ENCODE measurements around the gene LRFN3.

LRFN3 gene

DNA sequence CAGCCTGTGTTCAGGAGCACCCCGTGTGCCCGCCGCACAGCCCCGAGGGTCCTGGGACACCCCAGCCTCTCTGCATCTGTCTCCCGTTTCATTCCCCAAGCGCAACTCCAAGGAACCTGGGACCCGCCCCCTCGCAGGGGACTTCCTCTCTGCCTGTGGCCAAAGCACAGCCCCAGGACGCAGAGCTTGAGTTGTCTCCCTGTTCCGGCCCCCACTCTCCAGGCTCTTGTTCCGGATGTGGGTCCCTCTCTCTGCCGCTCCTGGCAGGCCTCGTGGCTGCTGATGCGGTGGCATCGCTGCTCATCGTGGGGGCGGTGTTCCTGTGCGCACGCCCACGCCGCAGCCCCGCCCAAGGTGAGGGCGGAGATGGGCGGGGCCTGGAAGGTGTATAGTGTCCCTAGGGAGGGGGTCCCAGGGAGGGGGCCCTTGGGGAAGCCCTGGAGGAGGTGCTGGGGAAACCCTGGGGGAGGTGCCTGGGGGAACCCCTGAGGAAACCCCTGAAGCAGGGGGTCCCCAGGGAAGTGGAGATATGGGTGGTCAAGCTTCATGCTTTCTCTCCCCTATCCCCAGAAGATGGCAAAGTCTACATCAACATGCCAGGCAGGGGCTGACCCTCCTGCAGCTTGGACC is 32.5 kb upstream of the LRFN3 start:
- Histone ChIP-seq H3K27me3 (ENCODE audit: insufficient read depth, poor library complexity, severe bottlenecking) (no peaks in the 10 kb centered on the region), H3K27ac (replicated peaks) (peak overlapping the region; percentile 94), H3K4me3 (replicated peaks; ENCODE audit: insufficient read depth, low read length) (peak overlapping the region; percentile 91)
- peak; percentile 97 for TF ChIP-seq SPI1 (IDR thresholded peaks at IDR 0.05; ENCODE audit: borderline replicate concordance, low read depth)
- TF ChIP-seq, protein P1, sequence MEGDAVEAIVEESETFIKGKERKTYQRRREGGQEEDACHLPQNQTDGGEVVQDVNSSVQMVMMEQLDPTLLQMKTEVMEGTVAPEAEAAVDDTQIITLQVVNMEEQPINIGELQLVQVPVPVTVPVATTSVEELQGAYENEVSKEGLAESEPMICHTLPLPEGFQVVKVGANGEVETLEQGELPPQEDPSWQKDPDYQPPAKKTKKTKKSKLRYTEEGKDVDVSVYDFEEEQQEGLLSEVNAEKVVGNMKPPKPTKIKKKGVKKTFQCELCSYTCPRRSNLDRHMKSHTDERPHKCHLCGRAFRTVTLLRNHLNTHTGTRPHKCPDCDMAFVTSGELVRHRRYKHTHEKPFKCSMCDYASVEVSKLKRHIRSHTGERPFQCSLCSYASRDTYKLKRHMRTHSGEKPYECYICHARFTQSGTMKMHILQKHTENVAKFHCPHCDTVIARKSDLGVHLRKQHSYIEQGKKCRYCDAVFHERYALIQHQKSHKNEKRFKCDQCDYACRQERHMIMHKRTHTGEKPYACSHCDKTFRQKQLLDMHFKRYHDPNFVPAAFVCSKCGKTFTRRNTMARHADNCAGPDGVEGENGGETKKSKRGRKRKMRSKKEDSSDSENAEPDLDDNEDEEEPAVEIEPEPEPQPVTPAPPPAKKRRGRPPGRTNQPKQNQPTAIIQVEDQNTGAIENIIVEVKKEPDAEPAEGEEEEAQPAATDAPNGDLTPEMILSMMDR (IDR thresholded peaks at IDR 0.05; ENCODE audit: insufficient read depth, low read length): no peak
- TF ChIP-seq, protein P2, sequence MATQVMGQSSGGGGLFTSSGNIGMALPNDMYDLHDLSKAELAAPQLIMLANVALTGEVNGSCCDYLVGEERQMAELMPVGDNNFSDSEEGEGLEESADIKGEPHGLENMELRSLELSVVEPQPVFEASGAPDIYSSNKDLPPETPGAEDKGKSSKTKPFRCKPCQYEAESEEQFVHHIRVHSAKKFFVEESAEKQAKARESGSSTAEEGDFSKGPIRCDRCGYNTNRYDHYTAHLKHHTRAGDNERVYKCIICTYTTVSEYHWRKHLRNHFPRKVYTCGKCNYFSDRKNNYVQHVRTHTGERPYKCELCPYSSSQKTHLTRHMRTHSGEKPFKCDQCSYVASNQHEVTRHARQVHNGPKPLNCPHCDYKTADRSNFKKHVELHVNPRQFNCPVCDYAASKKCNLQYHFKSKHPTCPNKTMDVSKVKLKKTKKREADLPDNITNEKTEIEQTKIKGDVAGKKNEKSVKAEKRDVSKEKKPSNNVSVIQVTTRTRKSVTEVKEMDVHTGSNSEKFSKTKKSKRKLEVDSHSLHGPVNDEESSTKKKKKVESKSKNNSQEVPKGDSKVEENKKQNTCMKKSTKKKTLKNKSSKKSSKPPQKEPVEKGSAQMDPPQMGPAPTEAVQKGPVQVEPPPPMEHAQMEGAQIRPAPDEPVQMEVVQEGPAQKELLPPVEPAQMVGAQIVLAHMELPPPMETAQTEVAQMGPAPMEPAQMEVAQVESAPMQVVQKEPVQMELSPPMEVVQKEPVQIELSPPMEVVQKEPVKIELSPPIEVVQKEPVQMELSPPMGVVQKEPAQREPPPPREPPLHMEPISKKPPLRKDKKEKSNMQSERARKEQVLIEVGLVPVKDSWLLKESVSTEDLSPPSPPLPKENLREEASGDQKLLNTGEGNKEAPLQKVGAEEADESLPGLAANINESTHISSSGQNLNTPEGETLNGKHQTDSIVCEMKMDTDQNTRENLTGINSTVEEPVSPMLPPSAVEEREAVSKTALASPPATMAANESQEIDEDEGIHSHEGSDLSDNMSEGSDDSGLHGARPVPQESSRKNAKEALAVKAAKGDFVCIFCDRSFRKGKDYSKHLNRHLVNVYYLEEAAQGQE (IDR thresholded peaks at IDR 0.05; ENCODE audit: insufficient replicate concordance, low read depth): no peak
- peak; percentile 88 for TF ChIP-seq POLR2AphosphoS5 (IDR thresholded peaks at IDR 0.05; ENCODE audit: low read depth)
- TF ChIP-seq GABPA (IDR thresholded peaks at IDR 0.05; ENCODE audit: low read depth): peak; percentile 82
- peak; percentile 95 to 99 for DNase-seq (ENCODE audit: low read depth in 1 of 2, low spot score in 1 of 2)

DNA sequence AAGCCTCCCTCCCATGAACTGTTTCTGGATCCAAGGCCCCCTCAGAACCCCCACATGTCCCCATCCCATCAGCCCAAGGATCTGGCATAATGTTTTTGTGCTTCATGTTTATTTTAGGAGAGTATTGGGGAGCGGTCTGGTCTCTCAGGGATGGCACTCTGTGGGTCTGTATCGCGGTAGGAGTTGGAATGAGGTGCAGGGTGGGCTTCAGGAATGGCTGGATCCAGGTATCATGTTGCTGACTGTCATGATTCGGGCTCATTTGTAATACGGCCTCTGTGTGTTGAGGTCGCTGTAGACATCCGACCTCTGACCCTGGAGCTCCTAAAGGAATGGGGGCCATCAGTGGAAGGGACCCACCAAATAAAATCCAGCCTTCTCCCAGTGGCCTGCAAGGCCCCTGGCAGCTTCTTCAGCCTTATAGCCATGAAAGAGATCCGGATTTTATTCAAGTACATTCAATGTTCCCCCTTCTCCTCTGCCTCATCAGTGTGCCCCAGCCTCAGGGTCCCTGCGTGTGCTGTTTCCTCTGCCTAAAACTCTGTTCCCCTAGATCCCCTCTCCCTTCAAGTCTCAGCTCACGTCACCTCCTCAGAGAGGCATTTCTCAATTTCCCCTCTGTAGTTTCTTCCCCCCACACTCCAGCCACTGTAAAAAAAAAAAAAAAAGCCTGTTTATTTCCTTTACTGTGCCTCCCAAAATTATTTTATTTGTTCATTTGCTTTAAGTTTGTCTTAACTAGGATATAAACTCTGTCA is 31.7 kb upstream of the LRFN3 start:
- TF ChIP-seq, protein P2 (IDR thresholded peaks at IDR 0.05; ENCODE audit: insufficient replicate concordance, low read depth): no peak
- TF ChIP-seq POLR2AphosphoS5 (IDR thresholded peaks at IDR 0.05; ENCODE audit: low read depth): peak; percentile 11; the same call in 1 of the 2 replicates
- no peak overlapping the region for H3K4me3 ChIP-seq (replicated peaks; ENCODE audit: insufficient read depth, low read length)
- peak overlapping the region; percentile 94 for H3K27ac ChIP-seq (replicated peaks)

GRCh38 chr19:35905178-35905727 is 30.9 kb upstream of the LRFN3 start:
- Histone ChIP-seq H3K27ac (replicated peaks) (peak overlapping the region; percentile 94), H3K27me3 (ENCODE audit: insufficient read depth, poor library complexity, severe bottlenecking) (no peaks in the 10 kb centered on the region), H3K4me3 (replicated peaks; ENCODE audit: insufficient read depth, low read length) (peak overlapping the region; percentile 17; the same call in 1 of the 2 replicates)
- no peak; the same call in 1 of the 2 replicates for TF ChIP-seq POLR2AphosphoS5 (IDR thresholded peaks at IDR 0.05; ENCODE audit: low read depth)
- TF ChIP-seq, protein P1 (IDR thresholded peaks at IDR 0.05; ENCODE audit: insufficient read depth, low read length): no peak
- TF ChIP-seq GABPA (IDR thresholded peaks at IDR 0.05; ENCODE audit: low read depth): no peak
- TF ChIP-seq SPI1 (IDR thresholded peaks at IDR 0.05; ENCODE audit: borderline replicate concordance, low read depth): no peak
- TF ChIP-seq, protein P2 (IDR thresholded peaks at IDR 0.05; ENCODE audit: insufficient replicate concordance, low read depth): no peak
- no peak for DNase-seq (ENCODE audit: low read depth in 1 of 2, low spot score in 1 of 2)

More for the DNA sequence above, 31.7 kb upstream of the LRFN3 start:
- peak in 1 of 2 experiments; percentile 74 for DNase-seq (ENCODE audit: low read depth in 1 of 2, low spot score in 1 of 2)
- H3K27me3 ChIP-seq (ENCODE audit: insufficient read depth, poor library complexity, severe bottlenecking): no peaks in the 10 kb centered on the region
